ENCODE results near the gene GALNT7.

Gene GALNT7

DNA sequence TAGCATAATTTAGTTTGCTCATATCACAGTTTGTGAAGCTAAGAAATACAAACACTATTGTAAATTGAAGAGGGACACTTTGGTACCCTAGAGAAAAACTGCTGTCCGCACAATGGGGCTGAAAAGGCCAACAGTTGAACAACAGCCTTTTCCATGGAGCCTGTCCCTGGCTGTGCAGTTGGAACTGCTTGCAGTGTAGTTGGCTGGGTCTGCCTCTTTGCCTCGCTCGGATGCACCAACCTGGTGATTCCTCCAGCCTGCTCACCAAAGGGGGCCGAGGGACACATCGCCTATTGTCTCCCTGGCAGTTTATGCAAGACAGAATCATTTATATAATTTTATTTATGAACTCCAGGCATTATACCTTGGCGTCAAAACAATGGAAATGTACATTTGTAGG, 16.5 kb upstream of the GALNT7 start:
- Histone ChIP-seq H2BK15ac (ENCODE audit: low read length) (no peak overlapping the region), H3K9me3 (replicated peaks in 1 of 2; ENCODE audit: control insufficient read depth in 2 of 2, insufficient read depth in 1 of 2, low read depth in 1 of 2, low read length in 2 of 2) (no peaks in the 10 kb centered on the region), H4K8ac (ENCODE audit: low read depth, low read length) (no peak overlapping the region), H3K79me1 (ENCODE audit: low read depth, low read length) (no peaks in the 10 kb centered on the region), H3K36me3 (replicated peaks in 1 of 2; ENCODE audit: control insufficient read depth in 2 of 2, insufficient read depth in 2 of 2, low read length in 2 of 2) (no peaks in the 10 kb centered on the region), H2AFZ (ENCODE audit: low read length) (no peak overlapping the region), H3K27me3 (ENCODE audit: control insufficient read depth in 3 of 3, insufficient read depth in 3 of 3, low read depth in 1 of 3, low read length in 3 of 3) (no peaks in the 10 kb centered on the region), H3K4ac (ENCODE audit: low read length) (no peak overlapping the region), H3K18ac (ENCODE audit: low read length) (no peak overlapping the region), H2BK5ac (ENCODE audit: low read length) (no peak overlapping the region), H3K27ac (replicated peaks; ENCODE audit: low read length) (no peak overlapping the region), H3K23ac (ENCODE audit: low read depth, low read length, poor library complexity) (no peak overlapping the region), H3K4me1 (ENCODE audit: control insufficient read depth in 2 of 2, insufficient read depth in 1 of 2, low read depth in 1 of 2, low read length in 2 of 2) (no peaks in the 10 kb centered on the region), H2BK120ac (ENCODE audit: low read depth, low read length) (no peak overlapping the region), H4K91ac (ENCODE audit: low read depth, low read length, poor library complexity) (no peak overlapping the region), H2AK5ac (ENCODE audit: low read depth, low read length) (no peak overlapping the region), H3K4me2 (ENCODE audit: insufficient read depth, low read length, poor library complexity, severe bottlenecking) (no peak overlapping the region), H3K14ac (ENCODE audit: low read length) (no peak overlapping the region), H3K9ac (ENCODE audit: low read depth, low read length, poor library complexity) (no peak overlapping the region), H2BK12ac (ENCODE audit: low read length) (no peak overlapping the region), H3K4me3 (ENCODE audit: low read length in 2 of 2) (no peak overlapping the region)
- no peak for DNase-seq (ENCODE audit: low spot score)
- WGBS, 2 donors (ENCODE audit: extremely low coverage in 2 of 2, insufficient read length in 2 of 2, insufficient replicate concordance in 1 of 2): no CpG with 5 or more reads among the region's 6 CpGs

DNA sequence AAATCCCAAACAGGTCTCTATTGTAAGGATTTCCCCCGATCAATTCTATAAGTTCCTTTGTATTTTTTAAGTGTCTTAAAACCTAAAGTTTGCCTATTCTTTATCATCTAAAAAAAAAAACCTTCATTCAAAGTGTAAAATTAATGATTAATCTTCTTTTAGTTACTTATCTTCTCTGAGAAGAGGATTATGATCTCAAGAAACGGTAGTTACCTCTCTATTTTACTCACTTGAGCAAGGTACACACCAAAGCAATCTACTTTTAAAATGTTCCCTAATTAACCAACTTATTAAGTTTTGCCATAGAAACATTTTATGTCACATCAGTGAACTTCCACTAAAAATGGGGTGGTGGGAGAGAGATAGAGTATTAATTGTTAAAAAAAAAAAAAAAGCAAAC, 15.2 kb upstream of the GALNT7 start:
- Histone ChIP-seq H3K4me3 (ENCODE audit: low read length in 2 of 2) (no peak overlapping the region), H3K79me1 (ENCODE audit: low read depth, low read length) (no peaks in the 10 kb centered on the region), H3K4ac (ENCODE audit: low read length) (no peak overlapping the region), H3K4me2 (ENCODE audit: insufficient read depth, low read length, poor library complexity, severe bottlenecking) (no peak overlapping the region), H2AFZ (ENCODE audit: low read length) (no peak overlapping the region), H3K27me3 (ENCODE audit: control insufficient read depth in 3 of 3, insufficient read depth in 3 of 3, low read depth in 1 of 3, low read length in 3 of 3) (no peaks in the 10 kb centered on the region), H2AK5ac (ENCODE audit: low read depth, low read length) (no peak overlapping the region), H2BK12ac (ENCODE audit: low read length) (no peak overlapping the region), H2BK15ac (ENCODE audit: low read length) (no peak overlapping the region), H3K9me3 (replicated peaks in 1 of 2; ENCODE audit: control insufficient read depth in 2 of 2, insufficient read depth in 1 of 2, low read depth in 1 of 2, low read length in 2 of 2) (no peaks in the 10 kb centered on the region), H3K4me1 (ENCODE audit: control insufficient read depth in 2 of 2, insufficient read depth in 1 of 2, low read depth in 1 of 2, low read length in 2 of 2) (no peaks in the 10 kb centered on the region), H3K14ac (ENCODE audit: low read length) (no peak overlapping the region), H2BK120ac (ENCODE audit: low read depth, low read length) (no peak overlapping the region), H4K91ac (ENCODE audit: low read depth, low read length, poor library complexity) (no peak overlapping the region), H3K18ac (ENCODE audit: low read length) (no peak overlapping the region), H3K36me3 (replicated peaks in 1 of 2; ENCODE audit: control insufficient read depth in 2 of 2, insufficient read depth in 2 of 2, low read length in 2 of 2) (no peaks in the 10 kb centered on the region), H3K23ac (ENCODE audit: low read depth, low read length, poor library complexity) (no peak overlapping the region), H3K27ac (replicated peaks; ENCODE audit: low read length) (no peak overlapping the region), H2BK5ac (ENCODE audit: low read length) (no peak overlapping the region), H3K9ac (ENCODE audit: low read depth, low read length, poor library complexity) (no peak overlapping the region), H4K8ac (ENCODE audit: low read depth, low read length) (no peak overlapping the region)
- no CpG with 5 or more reads among the region's 2 CpGs for WGBS, 2 donors (ENCODE audit: extremely low coverage in 2 of 2, insufficient read length in 2 of 2, insufficient replicate concordance in 1 of 2)
- DNase-seq (ENCODE audit: low spot score): no peak

- Histone ChIP-seq H3K23ac (ENCODE audit: low read depth, low read length, poor library complexity) (no peak overlapping the region), H2BK120ac (ENCODE audit: low read depth, low read length) (no peak overlapping the region), H3K9ac (ENCODE audit: low read depth, low read length, poor library complexity) (no peak overlapping the region), H3K4me1 (ENCODE audit: control insufficient read depth in 2 of 2, insufficient read depth in 1 of 2, low read depth in 1 of 2, low read length in 2 of 2) (peaks cover 0 to 3% of the 10 kb centered on the region in 2 donors), H3K4ac (ENCODE audit: low read length) (no peak overlapping the region), H2AK5ac (ENCODE audit: low read depth, low read length) (no peak overlapping the region), H3K18ac (ENCODE audit: low read length) (no peak overlapping the region), H3K27me3 (ENCODE audit: control insufficient read depth in 3 of 3, insufficient read depth in 3 of 3, low read depth in 1 of 3, low read length in 3 of 3) (no peaks in the 10 kb centered on the region), H3K4me2 (ENCODE audit: insufficient read depth, low read length, poor library complexity, severe bottlenecking) (no peak overlapping the region), H2BK12ac (ENCODE audit: low read length) (no peak overlapping the region), H4K8ac (ENCODE audit: low read depth, low read length) (no peak overlapping the region), H2BK15ac (ENCODE audit: low read length) (no peak overlapping the region), H3K36me3 (replicated peaks in 1 of 2; ENCODE audit: control insufficient read depth in 2 of 2, insufficient read depth in 2 of 2, low read length in 2 of 2) (no peaks in the 10 kb centered on the region), H2BK5ac (ENCODE audit: low read length) (no peak overlapping the region), H3K79me1 (ENCODE audit: low read depth, low read length) (no peaks in the 10 kb centered on the region), H3K14ac (ENCODE audit: low read length) (no peak overlapping the region), H3K27ac (replicated peaks; ENCODE audit: low read length) (no peak overlapping the region), H3K9me3 (replicated peaks in 1 of 2; ENCODE audit: control insufficient read depth in 2 of 2, insufficient read depth in 1 of 2, low read depth in 1 of 2, low read length in 2 of 2) (no peaks in the 10 kb centered on the region), H2AFZ (ENCODE audit: low read length) (no peak overlapping the region), H4K91ac (ENCODE audit: low read depth, low read length, poor library complexity) (no peak overlapping the region), H3K4me3 (ENCODE audit: low read length in 2 of 2) (no peak overlapping the region)
- no peak for DNase-seq (ENCODE audit: low spot score)
Observed at GRCh38 chr4:173159791-173160190, 8.8 kb upstream of the GALNT7 start.

- no peak overlapping the region for H3K27ac ChIP-seq (replicated peaks; ENCODE audit: low read length)
Observed at GRCh38 chr4:173160871-173161270, 7.7 kb upstream of the GALNT7 start.

More at GRCh38 chr4:173160871-173161270, 7.7 kb upstream of the GALNT7 start:
- Histone ChIP-seq H3K18ac (ENCODE audit: low read length) (no peak overlapping the region), H3K23ac (ENCODE audit: low read depth, low read length, poor library complexity) (no peak overlapping the region), H3K4ac (ENCODE audit: low read length) (no peak overlapping the region), H4K8ac (ENCODE audit: low read depth, low read length) (no peak overlapping the region), H3K79me1 (ENCODE audit: low read depth, low read length) (no peaks in the 10 kb centered on the region), H3K4me3 (ENCODE audit: low read length in 2 of 2) (no peak overlapping the region), H2AK5ac (ENCODE audit: low read depth, low read length) (no peak overlapping the region), H3K9ac (ENCODE audit: low read depth, low read length, poor library complexity) (no peak overlapping the region), H3K4me1 (ENCODE audit: control insufficient read depth in 2 of 2, insufficient read depth in 1 of 2, low read depth in 1 of 2, low read length in 2 of 2) (peaks cover 0 to 3% of the 10 kb centered on the region in 2 donors), H2BK120ac (ENCODE audit: low read depth, low read length) (no peak overlapping the region), H2BK5ac (ENCODE audit: low read length) (no peak overlapping the region), H3K36me3 (replicated peaks in 1 of 2; ENCODE audit: control insufficient read depth in 2 of 2, insufficient read depth in 2 of 2, low read length in 2 of 2) (peaks cover 0 to under 1% of the 10 kb centered on the region in 2 donors), H2BK15ac (ENCODE audit: low read length) (no peak overlapping the region), H4K91ac (ENCODE audit: low read depth, low read length, poor library complexity) (no peak overlapping the region), H3K27me3 (ENCODE audit: control insufficient read depth in 3 of 3, insufficient read depth in 3 of 3, low read depth in 1 of 3, low read length in 3 of 3) (no peaks in the 10 kb centered on the region), H2BK12ac (ENCODE audit: low read length) (no peak overlapping the region), H2AFZ (ENCODE audit: low read length) (no peak overlapping the region), H3K4me2 (ENCODE audit: insufficient read depth, low read length, poor library complexity, severe bottlenecking) (no peak overlapping the region), H3K14ac (ENCODE audit: low read length) (no peak overlapping the region), H3K9me3 (replicated peaks in 1 of 2; ENCODE audit: control insufficient read depth in 2 of 2, insufficient read depth in 1 of 2, low read depth in 1 of 2, low read length in 2 of 2) (no peaks in the 10 kb centered on the region)
- no peak for DNase-seq (ENCODE audit: low spot score)
- WGBS, 2 donors (ENCODE audit: extremely low coverage in 2 of 2, insufficient read length in 2 of 2, insufficient replicate concordance in 1 of 2): no CpG with 5 or more reads among the region's 2 CpGs

Measured in neuronal stem cell (in vitro differentiated cells).